ENCODE data around the gene BATF3. TPM values are rescaled to one million over a fixed set of nuclear protein-coding genes. Genes with fewer than 3 reads are reported as not detected.
"Not testable (repeated sequence)": the region's sequence is repeated elsewhere in the genome, so short reads cannot be mapped to it uniquely, and the experiment has no call there.

The BATF3 gene
- total RNA-seq, 4 donors from 2014 or later: 2.2 to 9.0 (median 3.4) TPM

GRCh38 chr1:212664409-212665199, 35.0 kb downstream of the BATF3 start:
- TF ChIP-seq CTCF (IDR thresholded peaks at IDR 0.05): no peak
- no peak for DNase-seq (ENCODE audit: low spot score in 2 of 2)
- no peaks in the 10 kb centered on the region for H3K36me3 ChIP-seq
- WGBS, 2 donors: 74% methylated on average over 11 of the region's 11 CpGs
- no peak overlapping the region for H3K27ac ChIP-seq
- no peaks in the 10 kb centered on the region for H3K27me3 ChIP-seq
- H3K4me3 ChIP-seq: no peak overlapping the region
- H3K4me1 ChIP-seq: peaks cover 0 to 37% (median 9%) of the 10 kb centered on the region in 4 donors
- H3K9me3 ChIP-seq: no peaks in the 10 kb centered on the region

DNA sequence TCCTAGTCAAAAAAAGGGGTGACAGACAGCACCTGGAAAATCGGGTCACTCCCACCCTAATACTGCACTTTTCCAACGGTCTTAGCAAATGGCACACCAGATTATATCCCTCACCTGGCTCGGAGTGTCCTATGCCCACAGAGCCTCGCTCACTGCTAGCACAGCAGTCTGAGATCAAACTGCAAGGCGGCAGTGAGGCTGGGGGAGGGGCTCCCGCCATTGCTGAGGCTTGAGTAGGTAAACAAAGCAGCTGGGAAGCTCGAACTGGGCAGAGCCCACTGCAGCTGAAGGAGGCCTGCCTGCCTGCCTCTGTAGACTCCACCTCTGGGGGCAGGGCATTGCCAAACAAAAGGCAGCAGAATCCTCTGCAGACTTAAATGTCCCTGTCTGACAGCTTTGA, 41.4 kb downstream of the BATF3 start:
- H3K4me1 ChIP-seq; H3K36me3 ChIP-seq; H3K4me3 ChIP-seq; H3K9me3 ChIP-seq; H3K27ac ChIP-seq; DNase-seq (ENCODE audit: low spot score in 2 of 2); H3K27me3 ChIP-seq: not testable (repeated sequence)
- WGBS, 2 donors: 69 to 79% methylated on average over 6 to 7 of the region's 7 CpGs

DNA sequence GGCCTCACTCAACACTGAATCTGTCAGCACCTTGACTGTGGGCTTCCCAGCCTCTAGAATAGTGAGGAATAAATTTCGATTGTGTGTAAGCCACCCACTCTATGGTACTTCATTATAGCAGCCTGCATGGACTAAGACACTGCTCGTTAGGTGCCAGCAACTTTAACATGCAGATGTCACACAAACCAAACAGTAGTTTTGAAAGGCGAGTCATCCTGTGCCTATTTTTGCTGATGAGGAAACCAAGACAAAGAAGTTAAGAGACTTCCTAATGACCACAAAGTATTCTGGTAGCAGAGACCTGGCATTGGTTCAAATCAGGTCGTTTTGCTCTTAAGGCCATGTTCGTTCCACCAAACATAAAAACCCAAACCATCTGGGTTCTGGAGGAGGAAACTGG, 42.9 kb downstream of the BATF3 start:
- H3K27me3 ChIP-seq: no peaks in the 10 kb centered on the region
- H3K4me1 ChIP-seq: no peaks in the 10 kb centered on the region
- no peak for TF ChIP-seq CTCF (IDR thresholded peaks at IDR 0.05)
- no peak for TF ChIP-seq EP300 (IDR thresholded peaks at IDR 0.05)
- no peak for TF ChIP-seq POLR2A (IDR thresholded peaks at IDR 0.05)
- no peaks in the 10 kb centered on the region for H3K36me3 ChIP-seq
- WGBS, 2 donors: 76 to 84% methylated on average over 5 of the region's 5 CpGs
- no peak for DNase-seq (ENCODE audit: low spot score in 2 of 2)
- H3K27ac ChIP-seq: no peak overlapping the region
- no peaks in the 10 kb centered on the region for H3K9me3 ChIP-seq
- H3K4me3 ChIP-seq: no peak overlapping the region

DNA sequence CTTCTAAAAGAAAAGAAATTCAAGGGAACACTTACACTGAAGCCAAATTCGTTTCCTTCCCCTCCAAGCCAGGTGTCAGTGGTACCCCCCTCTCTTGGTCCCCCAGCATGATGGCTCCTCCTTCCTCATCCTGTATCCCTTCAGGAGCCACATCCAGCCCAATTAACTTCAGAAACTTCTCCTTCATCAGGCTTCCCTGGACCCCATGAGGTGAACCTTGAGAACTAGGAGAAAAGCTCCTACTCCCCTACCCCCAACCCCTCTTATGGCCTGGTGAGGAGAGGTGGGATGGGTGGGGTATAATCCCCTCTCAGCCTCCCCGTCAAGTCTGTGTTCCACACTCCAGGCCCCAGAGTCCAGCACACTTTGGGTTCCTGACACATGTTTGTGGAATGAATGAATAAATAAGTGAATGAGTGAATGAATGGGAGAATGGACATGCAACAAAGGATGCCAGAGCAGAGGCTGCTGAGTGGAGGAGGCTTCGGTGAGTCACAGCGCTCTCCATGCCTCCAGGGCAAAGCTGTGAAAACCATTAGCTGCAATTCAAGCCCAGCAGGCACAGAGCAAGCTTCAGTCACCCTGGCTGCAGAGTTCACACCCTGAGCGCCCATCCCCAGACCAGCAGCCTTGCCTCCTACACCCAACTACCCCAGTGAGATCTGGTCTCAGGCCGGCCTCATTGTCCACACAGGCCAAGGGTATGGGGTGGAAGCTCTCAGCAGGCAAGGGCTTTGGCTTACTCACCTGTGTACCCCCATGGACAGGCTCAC, 43.8 kb downstream of the BATF3 start:
- Histone ChIP-seq H3K9me3 (no peaks in the 10 kb centered on the region), H3K4me1 (no peaks in the 10 kb centered on the region), H3K4me3 (no peak overlapping the region), H3K27ac (no peak overlapping the region), H3K27me3 (no peaks in the 10 kb centered on the region), H3K36me3 (no peaks in the 10 kb centered on the region)
- TF ChIP-seq CTCF (IDR thresholded peaks at IDR 0.05) (no peak), POLR2A (IDR thresholded peaks at IDR 0.05) (no peak), EP300 (IDR thresholded peaks at IDR 0.05) (no peak)
- no peak for DNase-seq (ENCODE audit: low spot score in 2 of 2)
- 61 to 69% methylated on average over 6 of the region's 6 CpGs for WGBS, 2 donors

DNA sequence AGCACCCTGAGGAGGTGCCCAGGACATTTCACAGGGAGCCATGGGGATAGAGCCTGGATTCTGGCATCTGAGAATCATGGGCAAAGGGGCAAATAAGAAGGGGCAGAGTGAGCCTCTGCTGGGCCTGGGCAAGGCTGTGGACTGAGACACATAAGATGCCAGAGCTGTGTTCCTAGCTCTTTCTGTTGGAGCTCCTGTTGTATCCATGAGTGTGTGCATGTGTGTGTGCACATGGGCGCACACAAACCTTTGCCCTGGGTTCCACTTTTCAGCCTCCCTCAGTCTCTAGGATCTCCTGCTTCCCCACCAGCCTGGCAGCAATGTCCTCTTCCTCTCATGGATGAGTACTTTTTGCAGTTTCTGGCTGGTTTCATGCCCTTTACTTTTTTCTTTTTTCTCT, 47.0 kb downstream of the BATF3 start:
- H3K27ac ChIP-seq: no peak overlapping the region
- WGBS, 2 donors: 100% methylated on average over 1 of the region's 1 CpG
- DNase-seq (ENCODE audit: low spot score in 2 of 2): no peak
- no peak for TF ChIP-seq POLR2A (IDR thresholded peaks at IDR 0.05)
- TF ChIP-seq CTCF (IDR thresholded peaks at IDR 0.05): no peak
- TF ChIP-seq EP300 (IDR thresholded peaks at IDR 0.05): no peak
- H3K4me3 ChIP-seq: no peak overlapping the region
- H3K36me3 ChIP-seq: no peaks in the 10 kb centered on the region
- H3K27me3 ChIP-seq: no peaks in the 10 kb centered on the region
- peaks cover 0 to 15% (median 1%) of the 10 kb centered on the region in 4 donors for H3K4me1 ChIP-seq
- H3K9me3 ChIP-seq: no peaks in the 10 kb centered on the region
